K562 (cell line): ENCODE measurements around the gene SDSL. TPM values are rescaled to one million over a fixed set of nuclear protein-coding genes. Genes with fewer than 3 reads are reported as not detected.

ENCODE experiments used
- ATAC-seq: fragments of 200-7000 bp; cut with Tn5 transposase; 3 replicates; pipeline ENCODE4 v1.9.1; 2020; ENCODE audit warnings: moderate library complexity
- BruUV-seq: library from RNA; stranded (reverse); fragments of 400-500 nt; replicated peaks from 2 replicates; lab custom pipeline; 2021; lab: Mats Ljungman, UMichigan
- CTCF ChIA-PET: fragments of 300-600 bp; formaldehyde crosslinking; extraction: SDS; loops from one replicate; lab custom pipeline; 2021; ENCODE audit warnings: low intra/inter-chr PET ratio; lab: Yijun Ruan, JAX
- POLR2A ChIA-PET: fragments of 300-600, 350-650 bp; sonication (Branson Sonifier 250); formaldehyde crosslinking; extraction: SDS; loops from one replicate; lab custom pipeline; 2021; ENCODE audit warnings: antibody characterized with exemption, inconsistent platforms; lab: Yijun Ruan, JAX
- DNase-seq, 4 experiments: peaks; one replicate each; pipeline versions ENCODE4 v3.0.0 to v3.0.0-alpha.2; 2011 to 2018; ENCODE audit warnings: low spot score in 3 of 4, mixed read lengths in 3 of 4; ENCODE audit errors: extremely low read depth in 1 of 4
- FAIRE-seq: peaks from 2 replicates; lab custom pipeline; 2011; peaks lifted over from hg19 to GRCh38; lab: Jason Lieb, UNC
- H2AFZ ChIP-seq: 2 replicates; pipeline ENCODE4 v1.6.0; 2011; ENCODE audit warnings: low read depth, low read length, control low read depth, inconsistent platforms
- H3K27ac ChIP-seq: fragments of 200-600 bp; 3 replicates; pipeline ENCODE4 v1.8.0; 2011; ENCODE audit warnings: low read depth, mild to moderate bottlenecking, control low read depth, inconsistent platforms, low read length, moderate library complexity, mixed read lengths; ENCODE audit errors: extremely low read depth
- H3K27me3 ChIP-seq, 2 experiments: fragments of 300-600 bp in 1 of 2; 2 replicates in 1 of 2; 3 replicates in 1 of 2; pipeline versions ENCODE4 v1.6.0 to v1.8.0; 2011; ENCODE audit warnings: inconsistent platforms in 2 of 2, low read length in 2 of 2, mild to moderate bottlenecking in 1 of 2, mixed read lengths in 1 of 2, moderate library complexity in 1 of 2; ENCODE audit not compliant: control insufficient read depth in 2 of 2, insufficient read depth in 2 of 2
- H3K36me3 ChIP-seq: fragments of 300-600 bp; 3 replicates; pipeline ENCODE4 v1.8.0; 2011; ENCODE audit warnings: mild to moderate bottlenecking, low read length, inconsistent platforms; ENCODE audit not compliant: control insufficient read depth, insufficient read depth
- H3K4me1 ChIP-seq, 2 experiments: fragments of 200-600 bp in 1 of 2; replicated peaks in 1 of 2; 2 replicates in 1 of 2; 3 replicates in 1 of 2; pipeline versions ENCODE4 v1.5.1 to v1.8.0; 2011; ENCODE audit warnings: inconsistent platforms in 2 of 2, low read length in 2 of 2, mild to moderate bottlenecking in 1 of 2, mixed read lengths in 1 of 2, moderate library complexity in 1 of 2; ENCODE audit not compliant: control insufficient read depth in 2 of 2, insufficient read depth in 2 of 2
- H3K4me2 ChIP-seq: 2 replicates; pipeline ENCODE4 v1.6.1; 2011; ENCODE audit warnings: low read length, control low read depth, inconsistent platforms, mixed read lengths; ENCODE audit not compliant: insufficient read depth
- H3K4me3 ChIP-seq: fragments of 200-600 bp; sonication (generic), shearing (Covaris generic); 2 replicates; pipeline ENCODE4 v1.5.1; 2016; ENCODE audit warnings: control low read depth, inconsistent platforms
- H3K79me2 ChIP-seq: fragments of 200-600 bp; 3 replicates; pipeline ENCODE4 v1.8.0; 2011; ENCODE audit warnings: low read length, inconsistent platforms; ENCODE audit not compliant: control insufficient read depth, insufficient read depth
- H3K9ac ChIP-seq, 2 experiments: 2 replicates each; pipeline versions ENCODE4 v1.6.0 to v1.6.1; 2011; ENCODE audit warnings: low read depth in 2 of 2, low read length in 2 of 2, control low read depth in 1 of 2, inconsistent platforms in 1 of 2, mild to moderate bottlenecking in 1 of 2, mixed read lengths in 1 of 2; ENCODE audit not compliant: insufficient read depth in 1 of 2
- H3K9me1 ChIP-seq: one replicate; pipeline ENCODE4 v1.6.0; 2011; ENCODE audit warnings: inconsistent platforms, mild to moderate bottlenecking, low read length, moderate library complexity; ENCODE audit not compliant: control insufficient read depth, insufficient read depth
- H3K9me3 ChIP-seq: replicated peaks from 2 replicates; pipeline ENCODE4 v1.5.1; 2011; ENCODE audit warnings: low read depth, low read length, inconsistent platforms; ENCODE audit not compliant: control insufficient read depth, insufficient read depth
- H4K20me1 ChIP-seq: replicated peaks from 2 replicates; pipeline ENCODE4 v1.6.1; 2011; ENCODE audit warnings: low read length, inconsistent platforms, mixed read lengths; ENCODE audit not compliant: control insufficient read depth, insufficient read depth
- ATF1 ChIP-seq, 2 experiments: fragments of 450-650 bp in 1 of 2; IDR thresholded peaks; 2 replicates each; pipeline ENCODE4 v1.6.1; 2016; ENCODE audit warnings: missing compliant biosample characterization in 1 of 2, missing genetic modification characterization in 1 of 2
- COPS2 ChIP-seq: fragments of 450-650 bp; conservative IDR thresholded peaks from 2 replicates; pipeline ENCODE4 v1.6.1; 2016; ENCODE audit warnings: mild to moderate bottlenecking, moderate library complexity
- EHMT2 ChIP-seq: fragments of 450-650 bp; IDR thresholded peaks from 2 replicates; pipeline ENCODE4 v1.6.1; 2018; ENCODE audit warnings: antibody characterized with exemption
- NBN ChIP-seq: fragments of 450-650 bp; IDR thresholded peaks from 2 replicates; pipeline ENCODE4 v1.6.1; 2016; ENCODE audit warnings: low read depth, mild to moderate bottlenecking
- RBM34 ChIP-seq: fragments of 200-400 bp; formaldehyde crosslinking; IDR thresholded peaks from 2 replicates; pipeline ENCODE4 v1.6.1; 2018; ENCODE audit warnings: low read length, borderline replicate concordance; ENCODE audit not compliant: insufficient read depth
- ZNF280B ChIP-seq: fragments of 250-450 bp; sonication (Bioruptor Pico); IDR thresholded peaks from 2 replicates; pipeline ENCODE4 v1.5.1; 2021; ENCODE audit warnings: mild to moderate bottlenecking
- WGBS: fragments of 100-300 bp; shearing (Covaris generic); methylation state at CpG from one replicate; pipeline ENCODE4 v1.1.6; 2016; ENCODE audit warnings: low coverage, mixed read lengths; ENCODE audit not compliant: insufficient coverage; ENCODE audit errors: missing lambda C conversion rate; 5-methylcytosine and 5-hydroxymethylcytosine counted together
- in situ Hi-C: fragments of 300-500 bp; cut with MboI; formaldehyde crosslinking; loops from 4 replicates; pipeline ENCODE4 v1.15.0; 2018; ENCODE audit warnings: inconsistent platforms, mixed read lengths
- intact Hi-C: fragments of 100-400 bp; cut with micrococcal nuclease; formaldehyde crosslinking; loops from 2 replicates; pipeline ENCODE4 v1.14.2; 2022
- polyA plus RNA-seq, 8 experiments: library from polyadenylated mRNA; depleted of rRNA in 4 of 8; stranded (reverse) in 5 of 8; unstranded in 3 of 8; fragments of >200 nt; fragmentation: Nextera tagmentation in 2 of 8; fragmentation: Illumina TruSeq in 1 of 8; extraction: Ambion mirVana in 2 of 8; extraction: Trizol in 1 of 8; gene quantifications; 2 replicates each; pipeline versions ENCODE4 v1.2.1 to v1.2.3, GENCODE V29; 2011 to 2014; ENCODE audit warnings: inconsistent platforms in 1 of 8, missing spikeins in 1 of 8
- total RNA-seq, 7 experiments: library from RNA; depleted of rRNA in 6 of 7; stranded (reverse); fragments of >200 nt in 6 of 7; fragmentation: Illumina TruSeq in 2 of 7; extraction: Trizol in 2 of 7; gene quantifications; 2 replicates each; pipeline versions ENCODE4 v1.2.1 to v1.2.3, GENCODE V29; 2011 to 2021; ENCODE audit warnings: low replicate concordance in 1 of 7
- TF ChIP-seq, protein P1 (sequence below): fragments of 450-650 bp; IDR thresholded peaks from 2 replicates; pipeline ENCODE4 v1.6.1; 2014; ENCODE audit warnings: low read depth, mild to moderate bottlenecking, moderate library complexity, borderline replicate concordance

SDSL gene
- total and polyA plus RNA-seq, 9 of the 15 experiments (the other 6 are each of a cell fraction or from before 2014, with no cell fraction given) = 0.31 to 11.0 (median 7.4) TPM

GRCh38 chr12:113436586-113436985 is 14.4 kb downstream of the SDSL start:
- no peaks in the 10 kb centered on the region for H3K79me2 ChIP-seq
- no TSS peak for BruUV-seq
- TF ChIP-seq ATF1 (CRISPR knock-in tag; IDR thresholded peaks at IDR 0.05) (no peak), ATF1 (tag; IDR thresholded peaks at IDR 0.05) (no peak), COPS2 (no peak), RBM34 (no peak), EHMT2 (no peak), ZNF280B (CRISPR knock-in tag) (no peak), NBN (no peak)
- TF ChIP-seq, protein P1, sequence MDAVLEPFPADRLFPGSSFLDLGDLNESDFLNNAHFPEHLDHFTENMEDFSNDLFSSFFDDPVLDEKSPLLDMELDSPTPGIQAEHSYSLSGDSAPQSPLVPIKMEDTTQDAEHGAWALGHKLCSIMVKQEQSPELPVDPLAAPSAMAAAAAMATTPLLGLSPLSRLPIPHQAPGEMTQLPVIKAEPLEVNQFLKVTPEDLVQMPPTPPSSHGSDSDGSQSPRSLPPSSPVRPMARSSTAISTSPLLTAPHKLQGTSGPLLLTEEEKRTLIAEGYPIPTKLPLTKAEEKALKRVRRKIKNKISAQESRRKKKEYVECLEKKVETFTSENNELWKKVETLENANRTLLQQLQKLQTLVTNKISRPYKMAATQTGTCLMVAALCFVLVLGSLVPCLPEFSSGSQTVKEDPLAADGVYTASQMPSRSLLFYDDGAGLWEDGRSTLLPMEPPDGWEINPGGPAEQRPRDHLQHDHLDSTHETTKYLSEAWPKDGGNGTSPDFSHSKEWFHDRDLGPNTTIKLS = no peak
- TF ChIP-seq, all 486 proteins: peak for 0
- no peak overlapping the region for H3K27ac ChIP-seq
- H3K4me1 ChIP-seq = peaks cover 5 to 8% of the 10 kb centered on the region in 2 experiments; a peak in 3 of 5 replicates
- DNase-seq = no peak
- WGBS = 0% methylated on average over 6 of the region's 6 CpGs
- H3K4me2 ChIP-seq = no peak overlapping the region
- H3K9me1 ChIP-seq = no peaks in the 10 kb centered on the region
- peaks cover 6 to 25% of the 10 kb centered on the region in 2 experiments; a peak in 3 of 5 replicates for H3K27me3 ChIP-seq
- H3K9me3 ChIP-seq = no peaks in the 10 kb centered on the region
- no peaks in the 10 kb centered on the region for H3K36me3 ChIP-seq
- ChIA-PET POLR2A (interaction anchor here (0.5 kb wide), 1 partner anchor 98 kb away, joined by 3 read pairs; no protein-coding TSS in a partner anchor), CTCF (no interaction called here)
- intact Hi-C loops (no loop called here), in situ Hi-C loops (no loop called here)
- no peak for FAIRE-seq
- no peak overlapping the region for H3K9ac ChIP-seq
- no peak; the same call in 2 of the 3 replicates for ATAC-seq
- H3K4me3 ChIP-seq = no peak overlapping the region
- H2AFZ ChIP-seq = no peak overlapping the region
- H4K20me1 ChIP-seq = no peaks in the 10 kb centered on the region
